Mammary epithelial cell (primary cell): Measurements from ENCODE around the gene CPN1.

Source experiments
- EZH2 ChIP-seq: IDR thresholded peaks from 2 replicates; pipeline ENCODE4 v1.6.1; 2012; ENCODE audit warnings: low read length, inconsistent platforms, borderline replicate concordance
- TF ChIP-seq, protein P1 (sequence below), 2 donors: IDR thresholded peaks in 1 of 2; conservative IDR thresholded peaks in 1 of 2; 2 replicates each; pipeline ENCODE4 v1.5.1; 2011 to 2012; ENCODE audit warnings: inconsistent platforms in 2 of 2, low read length in 2 of 2, mild to moderate bottlenecking in 2 of 2, control low read depth in 1 of 2, low read depth in 1 of 2; ENCODE audit not compliant: insufficient read depth in 1 of 2; ENCODE audit errors: extremely low read depth in 1 of 2

DNA sequence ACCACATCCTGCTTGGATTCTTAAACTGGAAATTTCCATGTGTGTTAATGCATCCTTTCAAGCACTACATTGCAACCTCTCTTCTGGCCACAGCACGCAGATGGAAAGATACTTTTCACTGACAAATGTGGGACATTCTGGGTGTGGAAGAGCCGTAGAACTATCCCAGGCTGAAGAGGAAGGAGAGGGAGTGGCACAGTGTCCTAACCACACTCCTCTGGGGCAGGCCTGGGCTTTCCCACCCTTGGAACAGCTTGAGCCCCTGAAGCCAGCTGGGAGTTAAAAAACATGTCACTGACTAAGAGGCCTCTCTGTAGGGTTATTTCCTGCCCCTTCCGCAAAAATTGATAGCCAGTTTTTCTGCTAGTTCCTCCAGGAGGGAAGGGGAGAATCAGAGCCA, 37.9 kb downstream of the CPN1 start:
- TF ChIP-seq EZH2, result no peak
- TF ChIP-seq, protein P1, sequence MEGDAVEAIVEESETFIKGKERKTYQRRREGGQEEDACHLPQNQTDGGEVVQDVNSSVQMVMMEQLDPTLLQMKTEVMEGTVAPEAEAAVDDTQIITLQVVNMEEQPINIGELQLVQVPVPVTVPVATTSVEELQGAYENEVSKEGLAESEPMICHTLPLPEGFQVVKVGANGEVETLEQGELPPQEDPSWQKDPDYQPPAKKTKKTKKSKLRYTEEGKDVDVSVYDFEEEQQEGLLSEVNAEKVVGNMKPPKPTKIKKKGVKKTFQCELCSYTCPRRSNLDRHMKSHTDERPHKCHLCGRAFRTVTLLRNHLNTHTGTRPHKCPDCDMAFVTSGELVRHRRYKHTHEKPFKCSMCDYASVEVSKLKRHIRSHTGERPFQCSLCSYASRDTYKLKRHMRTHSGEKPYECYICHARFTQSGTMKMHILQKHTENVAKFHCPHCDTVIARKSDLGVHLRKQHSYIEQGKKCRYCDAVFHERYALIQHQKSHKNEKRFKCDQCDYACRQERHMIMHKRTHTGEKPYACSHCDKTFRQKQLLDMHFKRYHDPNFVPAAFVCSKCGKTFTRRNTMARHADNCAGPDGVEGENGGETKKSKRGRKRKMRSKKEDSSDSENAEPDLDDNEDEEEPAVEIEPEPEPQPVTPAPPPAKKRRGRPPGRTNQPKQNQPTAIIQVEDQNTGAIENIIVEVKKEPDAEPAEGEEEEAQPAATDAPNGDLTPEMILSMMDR (conservative IDR thresholded peaks at IDR 0.05 in 1 of 2, IDR thresholded peaks at IDR 0.05 in 1 of 2; ENCODE audit: extremely low read depth in 1 of 2, insufficient read depth in 1 of 2, low read depth in 1 of 2, low read length in 2 of 2), result no peak
